Measurements from ENCODE around the gene WDHD1.
A peak's percentile ranks its signal among the peaks of the same experiment; 100 is the strongest.
"Not testable (repeated sequence)": the region's sequence is repeated elsewhere in the genome, so short reads cannot be mapped to it uniquely, and the experiment has no call there.

WDHD1 gene

GRCh38 chr14:54902521-54903420, 124.1 kb downstream of the WDHD1 start, which contains the start of gene GCH1:
TSS of gene GCH1 (minus strand) at chr14:54902826. CDS start at chr14:54902663, 163 bp downstream.
- peak; percentile 84 for DNase-seq

GRCh38 chr14:54902143-54902520, 124.8 kb downstream of the WDHD1 start:
- DNase-seq: peak; percentile 82

GRCh38 chr14:54901380-54902142, 125.3 kb downstream of the WDHD1 start:
- no peak for DNase-seq

- DNase-seq: no peak
Observed at GRCh38 chr14:54899573-54899972, 127.3 kb downstream of the WDHD1 start.

- DNase-seq: not testable (repeated sequence)
Observed at GRCh38 chr14:54897809-54898555, 128.9 kb downstream of the WDHD1 start.

GRCh38 chr14:54895683-54896082, 131.2 kb downstream of the WDHD1 start:
- no peak for DNase-seq

GRCh38 chr14:54894995-54895394, 131.9 kb downstream of the WDHD1 start:
- DNase-seq: no peak

GRCh38 chr14:54893151-54893760, 133.6 kb downstream of the WDHD1 start:
- no peak for DNase-seq

- no peak for DNase-seq
Observed at GRCh38 chr14:54891471-54892245, 135.2 kb downstream of the WDHD1 start.

GRCh38 chr14:54890788-54891187, 136.1 kb downstream of the WDHD1 start:
- DNase-seq: no peak

- no peak for DNase-seq
Observed at GRCh38 chr14:54889919-54890318, 137.0 kb downstream of the WDHD1 start.

All from CD4-positive, alpha-beta T cell treated with Interleukin-15 for 1 hour (primary cell).